ENCODE data around the gene PNMT. TPM values are rescaled to one million over a fixed set of nuclear protein-coding genes. Genes with fewer than 3 reads are reported as not detected.

Gene PNMT
- total RNA-seq, 2 donors from 2014 or later = 14.9 to 26.2 TPM

DNA sequence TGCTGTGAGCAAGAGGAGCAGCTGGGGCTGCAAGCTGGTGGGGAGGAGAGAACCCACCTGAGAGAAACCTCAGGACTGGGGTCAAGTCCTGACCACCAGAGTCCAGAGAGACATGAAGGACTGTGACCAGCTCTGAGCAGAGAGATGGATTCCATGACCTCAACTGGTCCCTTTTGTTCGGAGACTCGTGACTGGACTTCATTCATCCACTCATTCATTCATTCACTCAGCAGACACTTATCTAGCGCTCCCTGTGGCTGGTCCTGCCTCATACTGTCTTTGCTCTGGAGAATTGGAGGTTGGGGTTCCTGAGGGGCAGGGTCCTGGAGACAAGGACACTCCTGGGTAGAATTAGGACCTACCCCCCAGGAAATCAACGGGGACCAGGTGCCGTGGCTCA is 35.7 kb downstream of the PNMT start:
- no peak overlapping the region for H3K4me3 ChIP-seq
- no peaks in the 10 kb centered on the region for H3K27me3 ChIP-seq
- H3K27ac ChIP-seq = peak overlapping the region; percentile 90 to 92
- peaks cover 18% of the 10 kb centered on the region for H3K36me3 ChIP-seq
- H3K9me3 ChIP-seq = no peaks in the 10 kb centered on the region
- peaks cover 0 to 74% of the 10 kb centered on the region in 2 donors for H3K4me1 ChIP-seq
- no peak for DNase-seq (ENCODE audit: low spot score)
- TF ChIP-seq, protein P1, sequence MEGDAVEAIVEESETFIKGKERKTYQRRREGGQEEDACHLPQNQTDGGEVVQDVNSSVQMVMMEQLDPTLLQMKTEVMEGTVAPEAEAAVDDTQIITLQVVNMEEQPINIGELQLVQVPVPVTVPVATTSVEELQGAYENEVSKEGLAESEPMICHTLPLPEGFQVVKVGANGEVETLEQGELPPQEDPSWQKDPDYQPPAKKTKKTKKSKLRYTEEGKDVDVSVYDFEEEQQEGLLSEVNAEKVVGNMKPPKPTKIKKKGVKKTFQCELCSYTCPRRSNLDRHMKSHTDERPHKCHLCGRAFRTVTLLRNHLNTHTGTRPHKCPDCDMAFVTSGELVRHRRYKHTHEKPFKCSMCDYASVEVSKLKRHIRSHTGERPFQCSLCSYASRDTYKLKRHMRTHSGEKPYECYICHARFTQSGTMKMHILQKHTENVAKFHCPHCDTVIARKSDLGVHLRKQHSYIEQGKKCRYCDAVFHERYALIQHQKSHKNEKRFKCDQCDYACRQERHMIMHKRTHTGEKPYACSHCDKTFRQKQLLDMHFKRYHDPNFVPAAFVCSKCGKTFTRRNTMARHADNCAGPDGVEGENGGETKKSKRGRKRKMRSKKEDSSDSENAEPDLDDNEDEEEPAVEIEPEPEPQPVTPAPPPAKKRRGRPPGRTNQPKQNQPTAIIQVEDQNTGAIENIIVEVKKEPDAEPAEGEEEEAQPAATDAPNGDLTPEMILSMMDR (IDR thresholded peaks at IDR 0.05) = no peak

DNA sequence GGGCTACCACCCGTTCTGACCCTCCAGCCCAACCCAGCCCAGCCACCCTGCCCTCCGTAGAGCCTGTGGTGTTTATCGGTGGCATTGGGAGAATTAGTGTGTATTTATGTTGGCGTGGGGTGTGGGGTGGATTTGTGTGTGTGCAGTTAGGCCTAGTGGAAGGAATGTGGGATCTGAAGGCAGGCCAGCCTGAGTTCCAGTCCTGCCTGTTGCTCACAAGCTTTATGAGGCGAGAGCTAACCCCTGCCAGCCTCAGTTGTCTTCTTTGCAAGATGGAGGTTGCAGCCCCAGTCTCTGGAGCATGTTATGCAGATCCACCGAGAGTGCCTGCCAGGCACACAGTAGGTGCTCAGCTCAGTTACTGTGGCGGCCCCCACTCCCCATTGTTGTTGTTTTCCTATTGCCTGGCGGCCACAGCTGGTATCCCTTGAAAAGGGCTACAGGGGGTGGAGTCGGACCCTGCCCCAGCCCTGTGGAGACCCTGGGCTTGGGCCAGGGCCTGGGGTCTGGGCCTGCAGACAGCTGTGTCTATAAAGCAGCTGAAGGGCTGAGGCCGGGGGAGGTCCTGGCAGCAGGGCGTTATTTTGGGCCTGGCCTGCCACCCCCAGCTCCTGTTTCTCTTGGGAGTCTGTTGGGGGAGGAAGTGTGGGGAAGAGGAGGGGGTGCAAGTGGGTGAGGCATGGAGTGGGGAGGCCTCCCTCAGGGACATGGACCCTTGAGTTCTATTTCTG is 36.7 kb downstream of the PNMT start:
- Histone ChIP-seq H3K36me3 (peaks cover 29% of the 10 kb centered on the region), H3K4me1 (peaks cover 0 to 66% of the 10 kb centered on the region in 2 donors), H3K27ac (peak overlapping the region; percentile 90 to 92), H3K4me3 (no peak overlapping the region), H3K9me3 (no peaks in the 10 kb centered on the region), H3K27me3 (no peaks in the 10 kb centered on the region)
- DNase-seq (ENCODE audit: low spot score) = no peak
- TF ChIP-seq, protein P1 (IDR thresholded peaks at IDR 0.05) = peak in 1 of 2 donors; percentile 29

DNA sequence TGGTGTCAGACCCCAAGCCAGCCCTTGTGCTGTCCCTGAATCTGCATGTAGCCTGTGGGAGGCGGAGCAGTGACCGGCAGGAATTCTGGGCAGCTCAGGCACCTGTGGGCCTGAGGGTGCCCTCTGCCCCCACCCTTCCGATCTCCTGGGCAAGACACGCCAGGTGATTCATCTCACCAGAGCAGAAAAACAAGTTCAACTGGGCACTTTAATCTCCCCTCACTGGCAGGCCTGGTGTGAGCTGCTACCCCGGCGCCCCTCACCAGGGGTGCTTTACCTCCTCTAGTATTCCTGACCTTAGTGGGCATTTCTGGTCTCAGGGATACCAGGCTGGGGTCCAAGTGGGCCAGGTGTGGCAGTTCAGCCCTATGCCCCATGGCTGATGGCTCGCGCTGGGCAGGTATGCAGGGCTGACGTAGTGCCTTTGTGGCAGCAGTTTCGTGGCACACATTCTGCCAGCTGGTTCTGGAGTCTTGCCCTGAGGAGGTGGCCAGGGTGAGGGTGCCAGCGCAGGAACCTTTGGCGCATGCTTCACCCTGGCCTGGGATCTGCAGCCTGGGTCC is 37.6 kb downstream of the PNMT start:
- Histone ChIP-seq H3K36me3 (peaks cover 38% of the 10 kb centered on the region), H3K27me3 (no peaks in the 10 kb centered on the region), H3K9me3 (no peaks in the 10 kb centered on the region), H3K4me3 (no peak overlapping the region), H3K4me1 (peaks cover 0 to 62% of the 10 kb centered on the region in 2 donors), H3K27ac (peak overlapping the region; percentile 90 to 92)
- TF ChIP-seq, protein P1 (IDR thresholded peaks at IDR 0.05) = no peak
- DNase-seq (ENCODE audit: low spot score) = no peak

DNA sequence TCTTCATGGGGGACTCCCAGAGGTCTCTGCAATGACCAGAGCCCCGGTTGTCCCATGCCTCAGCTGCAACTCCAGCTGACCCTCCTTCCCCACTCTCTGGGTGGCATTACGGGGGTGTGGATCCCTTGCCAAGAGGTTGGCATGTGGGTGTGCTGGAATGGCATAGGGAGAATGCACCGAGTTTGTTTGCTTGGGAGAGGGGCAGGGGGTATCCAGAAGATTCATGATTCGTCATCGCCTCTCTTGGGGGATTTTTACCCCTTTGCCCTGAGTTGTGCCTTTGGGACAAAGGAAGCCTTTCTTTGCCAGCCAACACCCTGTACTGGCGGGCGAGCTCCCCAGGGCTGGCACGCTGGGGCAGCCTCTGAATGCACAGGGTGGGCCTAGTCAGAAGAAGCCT is 38.1 kb downstream of the PNMT start:
- DNase-seq (ENCODE audit: low spot score) = no peak
- H3K4me1 ChIP-seq = peaks cover 0 to 57% of the 10 kb centered on the region in 2 donors
- H3K4me3 ChIP-seq = no peak overlapping the region
- peak overlapping the region; percentile 90 to 92 for H3K27ac ChIP-seq
- TF ChIP-seq, protein P1 (IDR thresholded peaks at IDR 0.05) = no peak
- H3K9me3 ChIP-seq = no peaks in the 10 kb centered on the region
- peaks cover 43% of the 10 kb centered on the region for H3K36me3 ChIP-seq
- H3K27me3 ChIP-seq = no peaks in the 10 kb centered on the region

DNA sequence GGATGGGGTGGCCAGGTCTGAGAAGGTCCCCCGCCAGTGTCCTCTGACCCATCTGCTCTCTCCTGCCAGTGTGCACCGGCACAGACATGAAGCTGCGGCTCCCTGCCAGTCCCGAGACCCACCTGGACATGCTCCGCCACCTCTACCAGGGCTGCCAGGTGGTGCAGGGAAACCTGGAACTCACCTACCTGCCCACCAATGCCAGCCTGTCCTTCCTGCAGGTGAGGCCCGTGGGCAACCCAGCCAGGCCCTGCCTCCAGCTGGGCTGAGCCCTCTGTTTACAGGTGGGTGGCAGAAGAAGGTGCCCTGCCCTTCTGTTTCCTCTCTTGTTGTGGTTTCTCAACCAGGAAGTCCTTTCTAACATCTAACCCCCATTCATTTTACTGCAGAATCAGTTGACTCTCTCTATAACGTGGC is 38.7 kb downstream of the PNMT start:
- no peak for DNase-seq (ENCODE audit: low spot score)
- no peak overlapping the region for H3K4me3 ChIP-seq
- no peaks in the 10 kb centered on the region for H3K27me3 ChIP-seq
- H3K4me1 ChIP-seq = peaks cover 0 to 52% of the 10 kb centered on the region in 2 donors
- TF ChIP-seq, protein P1 (IDR thresholded peaks at IDR 0.05) = no peak
- peaks cover 48% of the 10 kb centered on the region for H3K36me3 ChIP-seq
- no peaks in the 10 kb centered on the region for H3K9me3 ChIP-seq
- H3K27ac ChIP-seq = peak overlapping the region; percentile 90 to 92

All from right atrium auricular region (tissue), 2 donors.